Right ventricle myocardium inferior (tissue), 1 donor: ENCODE results near the gene ATP6V0D1. TPM values are rescaled to one million over a fixed set of nuclear protein-coding genes. Genes with fewer than 3 reads are reported as not detected.
"Not testable (repeated sequence)": the region's sequence is repeated elsewhere in the genome, so short reads cannot be mapped to it uniquely, and the experiment has no call there.

ENCODE experiments used
- ATAC-seq: fragments of 200-7000 bp; cut with Tn5 transposase; one replicate; pipeline ENCODE4 v1.9.1; 2020; ENCODE audit warnings: mild to moderate bottlenecking, moderate library complexity
- DNase-seq: peaks from one replicate; pipeline ENCODE4 v3.0.0; 2021; ENCODE audit errors: missing footprints
- intact Hi-C: fragments of 100-400 bp; cut with DNase I; formaldehyde crosslinking; loops from one replicate; pipeline ENCODE4 v1.11.0; 2022
- total RNA-seq: library from RNA; stranded (reverse); fragmentation: NEBNext Ultra II Directional; extraction: Animal tissue kit (Norgen Biotek cat#: 25700); gene quantifications from one replicate; pipeline ENCODE4 v1.2.1, GENCODE V29; 2021
- donor health status: DM: no; HTN: yes; CAD: no; lungs with severe emphysema.

The ATP6V0D1 gene
- total RNA-seq, 1 donor from 2014 or later = 67.7 TPM

DNA sequence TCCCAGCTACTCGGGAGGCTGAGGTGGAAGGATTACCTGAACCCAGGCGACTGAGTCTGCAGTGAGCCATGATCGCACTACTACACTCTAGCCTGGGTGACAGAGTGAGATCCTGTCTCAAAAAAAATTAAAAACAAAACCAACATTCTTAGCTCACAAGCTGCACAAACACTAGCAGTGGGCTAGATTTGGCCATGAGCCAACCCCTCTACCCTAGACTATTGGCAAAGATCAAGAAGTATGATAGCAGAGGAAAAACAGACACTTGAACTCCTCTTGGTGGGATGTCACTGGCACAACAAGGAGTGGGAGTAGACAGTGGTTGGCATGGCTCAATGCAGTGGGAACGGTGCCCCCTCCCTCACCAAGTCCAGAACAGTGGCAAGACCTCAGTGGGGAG is 28.1 kb upstream of the ATP6V0D1 start:
- DNase-seq (no peak), ATAC-seq (no peak)
- intact Hi-C loops = no loop called here

- intact Hi-C loops = no loop called here
These were observed 25.5 kb upstream of the ATP6V0D1 start for GRCh38 chr16:67506468-67506867.

GRCh38 chr16:67504031-67505021 is 23.4 kb upstream of the ATP6V0D1 start:
- intact Hi-C loops = no loop called here
- DNase-seq (peak; percentile 79), ATAC-seq (peak; percentile 63)

More at GRCh38 chr16:67506468-67506867, 25.5 kb upstream of the ATP6V0D1 start:
- DNase-seq (no peak), ATAC-seq (no peak)

- intact Hi-C loops = no loop called here
- no peak for DNase-seq
These were observed 18.1 kb upstream of the ATP6V0D1 start for GRCh38 chr16:67499106-67499505.

GRCh38 chr16:67490335-67491096 is 9.6 kb upstream of the ATP6V0D1 start:
- intact Hi-C loops = no loop called here
- no peak for ATAC-seq
- DNase-seq = no peak

More at GRCh38 chr16:67499106-67499505, 18.1 kb upstream of the ATP6V0D1 start:
- peak; percentile 90 for ATAC-seq

GRCh38 chr16:67489401-67490083 is 8.6 kb upstream of the ATP6V0D1 start:
- ATAC-seq = no peak
- DNase-seq = no peak
- intact Hi-C loops = no loop called here

GRCh38 chr16:67487561-67487960 is 6.6 kb upstream of the ATP6V0D1 start:
- ATAC-seq, intact Hi-C loops, DNase-seq: not testable (repeated sequence)

GRCh38 chr16:67486805-67487204 is 5.8 kb upstream of the ATP6V0D1 start:
- no peak for DNase-seq
- intact Hi-C loops = no loop called here
- no peak for ATAC-seq

GRCh38 chr16:67483731-67484525 is 3.0 kb upstream of the ATP6V0D1 start:
- no peak for ATAC-seq
- DNase-seq = no peak
- intact Hi-C loops = loop anchor here (5.0 kb wide), 1 partner anchor 38 kb away; no protein-coding TSS in a partner anchor

DNA sequence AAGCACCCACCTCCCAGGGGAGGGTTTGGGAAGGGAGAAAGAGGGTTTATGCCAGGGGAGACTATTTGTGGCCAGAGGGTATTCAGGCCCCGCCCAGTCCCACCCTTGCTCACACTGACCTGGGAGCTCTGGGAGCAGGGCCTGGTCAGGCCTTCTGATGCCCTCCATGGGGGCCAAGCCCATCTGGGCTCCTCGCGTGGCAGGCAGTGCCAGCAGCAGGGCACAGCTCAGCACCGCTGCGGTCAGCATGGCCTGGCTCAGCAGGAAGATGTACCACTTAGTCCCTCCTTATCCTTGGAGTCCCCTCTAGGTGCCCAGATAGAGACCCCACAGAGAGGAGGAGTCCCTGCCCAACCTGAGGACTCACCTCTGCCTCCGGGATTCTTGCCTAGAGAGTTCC is 2.2 kb upstream of the ATP6V0D1 start, which contains the start of gene AGRP:
AGRP (minus strand) TSS at position 398 of the 400 bp plus-strand sequence; CDS start at position 249, 149 bp downstream.
- intact Hi-C loops = loop anchor here (5.0 kb wide), 1 partner anchor 39 kb away; no protein-coding TSS in a partner anchor
- DNase-seq = no peak
- no peak for ATAC-seq

DNA sequence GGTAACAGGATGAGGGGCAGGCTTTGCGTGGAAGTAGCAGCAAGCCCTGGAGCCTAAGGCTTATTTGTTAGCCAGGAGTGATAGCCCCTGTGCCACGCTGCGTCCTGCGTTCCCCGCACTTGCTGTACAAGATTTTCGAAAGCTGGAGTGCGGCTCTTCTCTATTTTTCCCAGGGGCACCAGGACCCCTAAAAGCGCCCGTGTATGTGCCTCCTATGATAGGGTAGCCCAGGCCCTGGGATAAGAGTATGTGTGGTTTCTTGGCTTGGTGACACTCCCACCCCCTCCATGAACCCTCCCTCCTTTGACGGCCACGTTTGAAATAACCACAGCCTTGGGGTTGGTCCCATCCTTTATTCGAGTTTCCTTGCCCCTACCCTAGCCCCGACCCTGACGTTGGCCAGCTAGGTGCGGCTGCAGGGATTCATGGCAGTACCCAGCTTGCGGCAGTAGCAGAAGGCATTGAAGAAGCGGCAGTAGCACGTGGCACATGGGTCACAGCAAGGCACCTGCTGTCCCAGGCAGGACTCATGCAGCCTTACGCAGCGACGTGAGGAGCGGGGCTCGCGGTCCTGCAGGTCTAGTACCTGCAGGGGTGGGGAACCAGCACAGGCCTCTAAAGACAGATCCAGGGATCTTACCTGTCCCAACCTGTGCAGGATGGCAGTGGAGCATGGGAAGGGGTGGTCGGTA is 1.4 kb upstream of the ATP6V0D1 start:
- intact Hi-C loops = loop anchor here (5.0 kb wide), 1 partner anchor 40 kb away; no protein-coding TSS in a partner anchor
- no peak for DNase-seq
- no peak for ATAC-seq

GRCh38 chr16:67481561-67482232 is 740 bp upstream of the ATP6V0D1 start:
- no peak for DNase-seq
- intact Hi-C loops = loop anchor here (5.0 kb wide), 1 partner anchor 41 kb away; no protein-coding TSS in a partner anchor

GRCh38 chr16:67477960-67478554 is 2.9 kb downstream of the ATP6V0D1 start:
- no peak for ATAC-seq
- intact Hi-C loops = no loop called here

More at GRCh38 chr16:67481561-67482232, 740 bp upstream of the ATP6V0D1 start:
- peak; percentile 8 for ATAC-seq

DNA sequence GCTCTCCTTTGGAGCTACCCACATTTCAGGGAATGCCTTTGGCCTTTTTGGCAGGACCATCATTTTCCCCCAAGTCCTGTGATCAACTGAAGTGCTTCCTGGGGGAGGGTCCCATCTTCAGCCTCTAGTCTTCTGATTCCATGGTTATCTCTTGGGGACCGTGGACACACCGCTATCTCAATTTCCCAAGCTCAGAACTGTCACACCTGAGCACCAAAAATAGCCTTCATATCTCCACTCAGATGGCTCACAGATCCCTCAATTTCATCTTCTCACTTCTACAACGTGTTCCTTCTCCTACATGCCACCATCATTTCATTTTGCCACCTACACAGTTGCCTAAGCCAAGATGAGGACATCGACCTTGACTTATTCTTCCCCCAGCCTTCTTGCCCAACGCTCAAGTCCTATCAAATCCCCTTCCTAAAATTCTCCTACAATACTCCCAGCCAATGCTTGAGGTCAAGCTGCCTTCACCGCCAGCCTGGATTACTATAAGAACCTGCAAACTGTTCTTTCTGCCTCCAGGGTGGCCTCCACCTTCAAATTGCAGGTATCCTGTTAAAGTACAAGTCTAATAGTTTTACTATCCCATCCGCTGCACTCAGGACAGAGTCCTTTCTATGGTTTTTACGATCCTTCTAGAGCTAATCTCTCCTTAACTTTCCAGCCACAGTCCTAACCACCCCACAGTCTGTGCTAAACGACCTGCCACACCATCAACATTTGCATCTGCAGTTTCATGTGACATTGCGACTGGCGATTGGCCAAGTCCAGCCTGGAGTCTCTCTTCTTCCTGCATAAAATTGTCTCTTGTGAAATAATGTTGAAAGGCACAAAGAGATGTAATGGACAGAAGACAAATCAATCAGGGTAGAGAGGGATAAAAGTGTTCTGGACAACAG is 6.2 kb downstream of the ATP6V0D1 start:
- intact Hi-C loops = no loop called here
- DNase-seq (peak; percentile 28), ATAC-seq (no peak)

More at GRCh38 chr16:67477960-67478554, 2.9 kb downstream of the ATP6V0D1 start:
- DNase-seq = no peak

GRCh38 chr16:67471758-67472384 is 9.1 kb downstream of the ATP6V0D1 start:
- DNase-seq = peak; percentile 30
- intact Hi-C loops = no loop called here
- no peak for ATAC-seq
